IPS DF 4.7 (cell line): ENCODE measurements around the gene ERBB4.
"Not testable (repeated sequence)": the region's sequence is repeated elsewhere in the genome, so short reads cannot be mapped to it uniquely, and the experiment has no call there.

Experiments used
- DNase-seq: peaks from one replicate; pipeline ENCODE4 v3.0.0-alpha.2; 2013; ENCODE audit warnings: low spot score; ENCODE audit errors: extremely low read depth

Gene ERBB4

DNA sequence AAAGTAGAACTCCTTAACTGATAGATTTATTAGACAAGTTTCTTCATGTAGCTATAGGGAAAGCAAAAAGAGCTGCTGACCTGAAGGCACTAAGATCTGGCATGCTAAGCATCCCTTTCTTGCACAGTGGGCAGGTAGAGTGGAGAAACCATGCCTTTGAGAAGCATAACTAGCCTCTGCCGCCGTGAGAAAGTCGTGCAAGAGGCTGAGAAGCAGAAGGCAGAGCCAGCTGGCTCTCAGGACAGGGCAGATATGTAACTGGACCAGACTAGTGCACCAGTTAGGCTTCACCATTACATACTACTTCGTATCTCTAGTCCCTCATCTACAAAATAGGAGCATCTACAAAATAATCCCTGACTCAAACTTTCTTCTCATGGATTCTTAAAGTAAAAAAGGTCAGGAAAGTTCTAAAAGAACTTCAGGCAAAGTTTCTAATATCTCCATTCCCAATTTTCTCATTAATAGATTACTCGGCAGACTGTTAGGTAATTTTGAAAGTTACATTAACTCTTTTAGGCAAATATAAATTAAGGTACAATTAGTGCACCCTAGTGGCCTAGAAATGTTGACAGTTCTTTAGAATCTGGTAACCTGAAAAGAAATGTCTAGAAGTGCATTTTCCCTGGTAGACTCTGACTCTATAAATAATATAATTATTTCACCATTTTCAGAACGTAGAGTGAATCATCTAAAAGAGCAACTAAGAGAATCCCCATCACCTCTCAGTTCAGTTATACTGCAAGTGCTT is 10.3 kb downstream of the ERBB4 start:
- DNase-seq: no peak

GRCh38 chr2:212526059-212526458 is 12.5 kb downstream of the ERBB4 start:
- DNase-seq: no peak

- DNase-seq: no peak
These were observed 14.8 kb downstream of the ERBB4 start for GRCh38 chr2:212523756-212524155.

- DNase-seq: no peak
These were observed 18.3 kb downstream of the ERBB4 start for GRCh38 chr2:212520340-212520739.

DNA sequence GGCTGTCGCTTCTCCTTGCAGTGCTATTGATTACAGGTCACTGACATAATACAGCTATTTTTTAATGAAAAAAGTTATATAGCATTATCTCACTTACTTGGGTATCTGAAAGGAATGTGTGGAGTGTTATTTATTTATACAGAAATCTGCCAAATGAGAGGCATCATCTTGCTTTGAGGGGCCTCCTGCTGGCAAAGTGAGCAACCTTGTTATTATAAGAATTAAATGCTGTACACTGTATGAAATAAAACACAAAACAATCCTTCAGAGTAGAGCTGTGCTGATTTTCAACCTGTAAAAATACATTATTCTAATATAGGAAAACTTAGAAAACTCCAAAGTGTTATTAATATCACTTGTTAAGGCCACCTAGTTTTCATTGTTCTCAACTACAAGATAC is 20.9 kb downstream of the ERBB4 start:
- no peak for DNase-seq

DNA sequence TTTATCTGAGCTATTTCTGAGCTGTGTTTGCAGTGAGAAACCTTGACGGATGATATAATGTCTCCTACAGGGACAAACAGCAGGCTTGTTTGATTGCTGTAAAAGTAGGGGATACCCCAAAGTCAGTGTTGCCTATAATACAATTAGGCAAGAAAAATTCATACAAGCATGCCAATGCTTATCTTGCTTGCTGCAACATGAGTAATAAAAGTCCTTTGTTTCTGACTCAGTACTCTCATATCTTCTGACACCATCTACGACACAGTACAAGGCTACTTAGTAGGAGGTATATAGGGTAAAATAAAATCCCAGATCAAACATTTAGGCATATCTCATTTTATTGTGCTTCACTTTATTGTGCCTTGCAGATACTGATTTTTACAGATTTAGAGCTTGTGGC is 33.0 kb downstream of the ERBB4 start:
- no peak for DNase-seq

GRCh38 chr2:212495046-212495445 is 43.6 kb downstream of the ERBB4 start:
- DNase-seq: no peak

- DNase-seq: no peak
These were observed 44.1 kb downstream of the ERBB4 start for GRCh38 chr2:212494418-212495020.

GRCh38 chr2:212489719-212490346 is 48.8 kb downstream of the ERBB4 start:
- DNase-seq: no peak

- no peak for DNase-seq
These were observed 50.0 kb downstream of the ERBB4 start for GRCh38 chr2:212488611-212489010.

GRCh38 chr2:212484563-212485080 is 54.0 kb downstream of the ERBB4 start:
- no peak for DNase-seq

- DNase-seq: no peak
These were observed 58.2 kb downstream of the ERBB4 start for GRCh38 chr2:212480447-212480846.

DNA sequence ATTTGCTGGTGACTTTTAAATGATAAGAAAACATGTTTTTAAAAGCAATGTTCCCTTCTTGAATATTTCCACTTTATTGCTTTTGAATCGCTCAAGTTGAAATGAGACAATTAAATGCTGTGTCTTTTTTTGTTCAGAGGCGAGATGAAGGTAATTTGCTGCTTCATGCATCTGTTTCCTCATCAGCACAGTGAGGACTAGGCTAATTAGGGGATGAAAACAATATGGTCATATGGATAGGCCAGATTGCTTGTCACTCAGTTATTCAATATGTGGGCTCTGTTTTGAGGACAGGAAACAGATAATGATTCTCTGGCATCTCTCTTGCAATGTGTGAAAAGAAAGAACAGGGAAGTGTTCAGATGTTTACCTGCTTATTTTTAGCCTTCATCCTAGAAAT is 61.0 kb downstream of the ERBB4 start:
- DNase-seq: no peak

DNA sequence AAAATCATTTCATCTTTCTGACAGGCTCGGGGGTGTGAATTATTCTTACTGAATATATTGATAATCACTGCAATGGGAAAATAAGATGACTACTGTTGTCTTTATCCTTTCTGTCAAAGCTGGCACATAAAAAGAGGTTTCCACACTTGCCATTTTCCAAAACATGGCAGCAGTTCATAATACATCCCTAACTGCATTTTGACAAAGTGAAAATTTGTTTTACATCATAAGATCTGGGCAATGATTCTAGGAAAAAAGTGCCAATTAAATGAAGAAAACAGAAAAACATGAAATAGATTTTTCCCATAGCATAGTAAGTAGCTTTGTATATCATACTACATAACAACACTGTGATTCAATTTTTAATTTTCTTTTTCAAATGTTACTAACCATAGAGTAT is 65.4 kb downstream of the ERBB4 start:
- no peak for DNase-seq

- DNase-seq: not testable (repeated sequence)
These were observed 71.1 kb downstream of the ERBB4 start for GRCh38 chr2:212467551-212467950.

- DNase-seq: no peak
These were observed 73.1 kb downstream of the ERBB4 start for GRCh38 chr2:212465456-212465855.

- DNase-seq: not testable (repeated sequence)
These were observed 76.9 kb downstream of the ERBB4 start for GRCh38 chr2:212461708-212462107.

DNA sequence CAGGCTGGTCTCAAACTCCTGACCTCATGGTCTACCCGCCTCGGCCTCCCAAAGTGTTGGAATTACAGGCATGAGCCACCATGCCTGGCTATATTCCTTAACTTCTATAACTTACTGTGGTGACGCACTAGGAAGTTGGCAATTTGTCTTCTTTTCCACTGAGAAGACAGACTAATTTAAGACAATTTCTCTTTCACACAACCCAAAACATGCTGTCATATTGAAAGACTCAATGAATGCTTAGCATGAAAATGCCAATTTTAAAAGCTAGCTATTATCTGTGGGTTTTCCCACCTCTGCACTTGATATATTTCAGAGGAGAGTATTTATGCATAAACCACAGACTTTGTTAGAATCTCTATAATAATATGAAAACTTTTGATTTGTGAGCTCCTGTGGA is 84.5 kb downstream of the ERBB4 start:
- DNase-seq: no peak

GRCh38 chr2:212451786-212452231 is 86.8 kb downstream of the ERBB4 start:
- no peak for DNase-seq

GRCh38 chr2:212448698-212449097 is 89.9 kb downstream of the ERBB4 start:
- no peak for DNase-seq

- no peak for DNase-seq
These were observed 96.8 kb downstream of the ERBB4 start for GRCh38 chr2:212441821-212442220.

GRCh38 chr2:212441141-212441540 is 97.5 kb downstream of the ERBB4 start:
- DNase-seq: no peak
